GM12872 (cell line): ENCODE measurements around the gene SHC3.

Experiments used
- TF ChIP-seq, protein P1 (sequence below): IDR thresholded peaks from 3 replicates; pipeline ENCODE4 v1.5.1; 2011; ENCODE audit warnings: low read depth, mild to moderate bottlenecking, low read length, moderate library complexity; ENCODE audit not compliant: insufficient read depth

SHC3 gene

DNA sequence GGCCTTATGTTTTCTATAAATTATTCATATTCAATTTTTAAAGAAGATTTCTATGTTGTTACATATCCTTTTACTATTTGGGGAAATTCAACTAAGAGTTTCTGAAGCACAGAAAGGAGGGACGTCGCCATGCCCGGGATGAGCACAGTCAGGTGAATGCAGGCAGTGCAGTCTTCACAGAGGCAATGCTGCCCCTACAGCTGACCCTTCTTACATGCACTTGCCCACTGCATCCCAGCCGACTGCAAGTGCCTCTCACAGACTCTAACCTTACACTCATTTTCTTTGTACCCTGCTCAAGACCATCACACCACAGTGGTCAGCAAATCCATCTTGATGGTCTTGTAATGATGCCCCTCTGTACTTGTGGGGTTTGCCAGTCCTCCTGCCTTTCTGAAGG is 73.8 kb downstream of the SHC3 start:
- TF ChIP-seq, protein P1, sequence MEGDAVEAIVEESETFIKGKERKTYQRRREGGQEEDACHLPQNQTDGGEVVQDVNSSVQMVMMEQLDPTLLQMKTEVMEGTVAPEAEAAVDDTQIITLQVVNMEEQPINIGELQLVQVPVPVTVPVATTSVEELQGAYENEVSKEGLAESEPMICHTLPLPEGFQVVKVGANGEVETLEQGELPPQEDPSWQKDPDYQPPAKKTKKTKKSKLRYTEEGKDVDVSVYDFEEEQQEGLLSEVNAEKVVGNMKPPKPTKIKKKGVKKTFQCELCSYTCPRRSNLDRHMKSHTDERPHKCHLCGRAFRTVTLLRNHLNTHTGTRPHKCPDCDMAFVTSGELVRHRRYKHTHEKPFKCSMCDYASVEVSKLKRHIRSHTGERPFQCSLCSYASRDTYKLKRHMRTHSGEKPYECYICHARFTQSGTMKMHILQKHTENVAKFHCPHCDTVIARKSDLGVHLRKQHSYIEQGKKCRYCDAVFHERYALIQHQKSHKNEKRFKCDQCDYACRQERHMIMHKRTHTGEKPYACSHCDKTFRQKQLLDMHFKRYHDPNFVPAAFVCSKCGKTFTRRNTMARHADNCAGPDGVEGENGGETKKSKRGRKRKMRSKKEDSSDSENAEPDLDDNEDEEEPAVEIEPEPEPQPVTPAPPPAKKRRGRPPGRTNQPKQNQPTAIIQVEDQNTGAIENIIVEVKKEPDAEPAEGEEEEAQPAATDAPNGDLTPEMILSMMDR = no peak

DNA sequence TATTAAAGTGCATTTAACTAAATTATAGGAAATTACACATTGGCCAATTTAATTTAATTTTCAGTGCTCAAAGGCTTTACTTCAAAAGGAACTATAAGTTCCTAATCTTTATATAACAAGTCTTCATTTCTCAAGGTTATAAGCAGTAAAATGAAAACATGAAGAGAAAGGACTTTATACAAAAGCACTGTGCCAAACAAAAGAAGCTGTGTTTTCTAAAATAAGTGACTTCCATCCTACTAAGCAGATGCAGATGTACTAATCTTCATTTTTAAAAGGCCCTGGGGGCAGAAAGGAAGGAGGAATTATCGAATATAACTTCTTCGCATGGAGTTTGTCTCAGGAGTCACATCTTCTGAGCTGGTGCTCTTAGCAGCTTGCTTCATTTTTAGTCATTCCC is 81.4 kb downstream of the SHC3 start:
- TF ChIP-seq, protein P1 = no peak

DNA sequence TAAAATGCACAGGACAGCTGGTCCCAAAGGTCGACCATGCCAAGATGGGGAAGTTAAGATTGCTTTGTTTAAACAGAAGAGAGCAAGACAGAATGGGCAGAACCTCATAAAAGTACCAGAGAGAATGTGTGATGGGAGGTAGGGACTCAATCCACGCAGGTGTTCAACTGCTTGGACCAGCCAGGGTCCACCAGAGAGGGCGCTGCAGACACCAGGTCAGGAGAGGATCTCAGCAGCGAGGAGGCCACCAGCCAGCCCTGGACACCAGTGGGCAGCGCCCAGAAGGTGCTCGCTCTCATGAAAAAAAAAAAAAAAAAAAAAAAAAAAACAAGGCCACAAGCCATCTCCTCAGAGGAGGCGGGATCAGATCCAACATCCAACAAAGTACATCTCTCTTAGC is 81.8 kb downstream of the SHC3 start:
- TF ChIP-seq, protein P1 = 0 out of 3 replicates have a peak, but pooled peaks have one; percentile 17

DNA sequence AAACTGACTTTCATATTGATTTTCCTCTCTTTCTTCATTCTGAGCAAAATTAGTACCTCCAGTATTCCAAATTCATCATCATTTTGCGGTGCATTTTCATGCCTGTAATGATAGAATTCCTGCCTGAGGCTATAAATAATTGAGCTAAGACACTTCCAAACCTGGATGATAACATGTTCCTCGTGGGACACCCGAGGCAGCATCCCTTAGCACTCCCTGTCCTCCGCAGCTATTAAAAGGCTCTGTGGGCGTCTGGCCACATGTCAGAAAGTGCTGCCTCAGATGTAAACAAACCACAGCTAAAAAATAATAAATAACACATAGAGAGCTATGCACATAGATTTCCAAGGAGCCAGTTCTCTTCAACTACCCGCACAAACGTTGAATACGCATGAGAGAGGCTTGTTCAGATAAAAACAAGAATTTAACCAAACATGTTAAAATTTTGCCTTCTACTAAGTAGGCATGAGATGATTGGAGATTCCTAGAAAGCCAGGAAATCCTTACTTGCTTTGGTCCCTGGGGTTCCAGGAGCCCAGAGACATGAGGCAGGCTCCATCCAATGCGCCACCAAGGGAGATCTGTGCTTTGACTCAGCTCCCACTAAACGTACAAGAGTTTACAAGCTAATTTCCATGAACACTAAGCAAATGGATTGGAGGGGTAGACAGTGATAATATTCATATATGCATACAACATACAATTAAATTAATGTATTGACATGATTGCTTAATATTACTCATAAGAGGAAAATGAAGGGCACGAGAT is 82.7 kb downstream of the SHC3 start:
- TF ChIP-seq, protein P1 = no peak

DNA sequence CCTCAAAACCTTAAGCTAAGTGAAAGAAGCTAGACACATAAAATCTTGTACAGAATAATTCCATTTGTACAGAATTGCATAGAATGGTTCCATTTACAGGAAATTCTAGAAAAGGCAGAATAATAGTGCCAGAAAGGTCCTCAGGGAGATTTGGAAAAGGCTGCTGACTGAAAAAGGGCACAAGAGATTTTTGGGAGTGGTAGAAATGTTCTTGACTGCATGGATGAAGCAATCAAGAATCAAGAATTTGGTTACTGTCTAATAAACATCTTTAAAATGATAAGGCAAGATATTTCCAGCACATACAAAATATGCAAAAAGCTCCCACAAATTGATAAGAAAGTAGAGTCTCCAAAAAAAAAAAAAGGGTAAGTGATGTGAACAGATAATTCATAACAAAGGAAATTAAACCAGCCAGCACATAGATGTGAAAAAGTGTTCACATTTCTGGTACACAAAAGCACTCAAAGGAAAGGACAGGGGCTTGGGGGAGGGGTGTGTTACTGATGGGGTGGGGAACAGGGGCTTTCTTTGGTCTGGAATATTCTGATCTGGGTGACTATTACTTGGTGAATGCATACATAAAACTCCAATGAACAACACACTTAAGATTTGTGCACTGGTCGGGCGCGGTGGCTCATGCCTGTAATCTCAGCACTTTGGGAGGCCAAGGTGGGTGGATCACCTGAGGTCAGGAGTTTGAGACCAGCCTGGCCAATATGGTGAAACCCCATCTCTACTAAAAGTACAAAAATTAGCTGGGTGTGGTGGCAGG is 85.2 kb downstream of the SHC3 start:
- TF ChIP-seq, protein P1 = no peak

DNA sequence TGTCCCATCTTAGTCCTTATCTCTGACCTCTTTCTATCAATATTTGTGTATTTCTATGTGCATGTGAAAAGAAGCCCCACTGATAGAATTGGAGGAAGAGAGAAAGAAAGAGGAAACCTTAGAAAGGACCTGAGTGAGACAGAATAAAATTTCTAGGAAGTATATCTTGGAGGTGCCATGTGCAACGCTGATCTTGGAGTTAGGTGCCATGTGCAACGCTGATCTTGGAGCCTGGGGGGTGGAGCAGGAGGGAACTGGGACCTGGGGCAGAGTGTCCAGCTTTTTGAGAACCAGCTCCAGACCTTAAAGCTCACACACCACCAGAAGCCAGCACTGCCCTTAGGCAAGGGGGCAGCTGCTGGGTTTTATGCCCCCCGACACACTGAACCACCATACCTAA is 89.4 kb downstream of the SHC3 start:
- TF ChIP-seq, protein P1 = no peak

DNA sequence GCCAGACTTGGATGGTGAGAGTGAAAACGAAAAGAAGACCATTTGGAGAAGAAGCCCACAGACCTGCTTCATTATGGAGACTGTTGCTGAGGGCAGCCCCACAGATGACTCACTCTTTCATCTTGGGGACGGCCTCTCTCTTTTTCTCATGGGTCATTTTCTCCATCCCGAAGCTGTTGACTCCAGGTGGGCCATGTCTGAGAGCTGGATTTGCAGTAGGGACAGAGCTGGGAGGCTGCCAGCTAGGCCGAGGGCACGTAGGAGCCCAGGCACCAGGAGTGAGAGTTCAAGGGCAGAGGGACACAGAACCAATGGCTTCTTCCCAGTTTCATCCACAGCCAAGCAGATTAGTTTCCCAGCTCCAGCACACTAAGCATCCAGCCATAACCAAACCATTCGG is 95.0 kb downstream of the SHC3 start:
- TF ChIP-seq, protein P1 = no peak
